Thyroid gland (tissue), 4 donors: ENCODE data around the gene BDH1.

Experiments
- POLR2A ChIP-seq, 2 donors: fragments of 450-650 bp; IDR thresholded peaks; one replicate each; pipeline ENCODE4 v1.6.1; 2017; ENCODE audit warnings: antibody characterized with exemption in 2 of 2, mild to moderate bottlenecking in 2 of 2, moderate library complexity in 1 of 2
- TF ChIP-seq, protein P1 (sequence below), 6 experiments: fragments of 200-600 bp in 3 of 6; fragments of 450-650 bp in 3 of 6; sonication (generic) in 3 of 6; IDR thresholded peaks; one replicate each; pipeline ENCODE4 v1.5.1; 2016 to 2019; ENCODE audit warnings: antibody characterized with exemption in 6 of 6, mild to moderate bottlenecking in 2 of 6, inconsistent platforms in 1 of 6, moderate library complexity in 1 of 6

DNA sequence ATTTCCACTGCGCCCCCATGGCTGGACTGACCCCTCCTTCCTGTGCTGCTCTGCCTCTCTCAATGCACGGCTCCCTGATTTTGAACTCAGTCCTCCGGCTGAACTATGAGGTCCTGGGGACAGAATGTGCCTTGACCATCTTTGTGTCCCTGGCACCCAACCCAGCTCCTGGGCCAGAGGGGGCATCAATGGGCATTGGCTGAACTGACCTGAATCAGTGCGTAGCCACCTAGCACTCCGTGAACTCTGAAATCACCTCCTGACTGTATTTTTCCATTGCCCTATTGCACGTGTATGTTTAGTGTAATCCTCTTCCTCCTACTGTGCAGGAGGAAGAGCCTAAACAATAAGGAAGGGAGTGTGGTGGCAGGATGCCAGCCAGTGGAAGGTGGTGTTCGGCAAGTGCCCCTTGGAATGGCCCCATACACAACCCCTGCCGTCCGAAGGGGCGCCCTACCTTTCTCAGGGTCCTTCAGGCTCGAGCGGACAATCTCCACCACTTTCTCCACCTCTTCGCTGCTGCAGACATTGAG is 33.5 kb downstream of the BDH1 start:
- TF ChIP-seq, protein P1, sequence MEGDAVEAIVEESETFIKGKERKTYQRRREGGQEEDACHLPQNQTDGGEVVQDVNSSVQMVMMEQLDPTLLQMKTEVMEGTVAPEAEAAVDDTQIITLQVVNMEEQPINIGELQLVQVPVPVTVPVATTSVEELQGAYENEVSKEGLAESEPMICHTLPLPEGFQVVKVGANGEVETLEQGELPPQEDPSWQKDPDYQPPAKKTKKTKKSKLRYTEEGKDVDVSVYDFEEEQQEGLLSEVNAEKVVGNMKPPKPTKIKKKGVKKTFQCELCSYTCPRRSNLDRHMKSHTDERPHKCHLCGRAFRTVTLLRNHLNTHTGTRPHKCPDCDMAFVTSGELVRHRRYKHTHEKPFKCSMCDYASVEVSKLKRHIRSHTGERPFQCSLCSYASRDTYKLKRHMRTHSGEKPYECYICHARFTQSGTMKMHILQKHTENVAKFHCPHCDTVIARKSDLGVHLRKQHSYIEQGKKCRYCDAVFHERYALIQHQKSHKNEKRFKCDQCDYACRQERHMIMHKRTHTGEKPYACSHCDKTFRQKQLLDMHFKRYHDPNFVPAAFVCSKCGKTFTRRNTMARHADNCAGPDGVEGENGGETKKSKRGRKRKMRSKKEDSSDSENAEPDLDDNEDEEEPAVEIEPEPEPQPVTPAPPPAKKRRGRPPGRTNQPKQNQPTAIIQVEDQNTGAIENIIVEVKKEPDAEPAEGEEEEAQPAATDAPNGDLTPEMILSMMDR (IDR thresholded peaks at IDR 0.05): no peak
- TF ChIP-seq POLR2A (IDR thresholded peaks at IDR 0.05): no peak
